HG02763 (cell line): Measurements from ENCODE around the gene ZNF316.

Experiments used
- ATAC-seq: cut with Tn5 transposase; IDR thresholded peaks from one replicate; pipeline ENCODE4 v1.9.1; 2021; ENCODE audit warnings: mild to moderate bottlenecking, moderate library complexity; ENCODE audit not compliant: unreplicated experiment

The ZNF316 gene

GRCh38 chr7:6680146-6680545 lies 43.0 kb downstream of the ZNF316 start:
- ATAC-seq: no peak

GRCh38 chr7:6691103-6691502 lies 54.0 kb downstream of the ZNF316 start:
- ATAC-seq: no peak

GRCh38 chr7:6691609-6692106 lies 54.5 kb downstream of the ZNF316 start:
- ATAC-seq: no peak

- no peak for ATAC-seq
These were observed 63.7 kb downstream of the ZNF316 start for GRCh38 chr7:6700793-6701192.

- ATAC-seq: no peak
These were observed 64.7 kb downstream of the ZNF316 start for GRCh38 chr7:6701860-6702259.
